Fibroblast of mammary gland (primary cell): ENCODE measurements around the gene POM121L12.

Experiments
- DNase-seq: peaks from one replicate; pipeline ENCODE4 v3.0.0-alpha.2; 2010; ENCODE audit warnings: low read depth
- H3K4me3 ChIP-seq: 2 replicates; pipeline ENCODE4 v1.5.1; 2011; ENCODE audit warnings: low read depth, mild to moderate bottlenecking, low read length, moderate library complexity; ENCODE audit not compliant: control insufficient read depth
- CTCF ChIP-seq: conservative IDR thresholded peaks from 2 replicates; pipeline ENCODE4 v1.5.1; 2011; ENCODE audit warnings: low read depth, low read length, inconsistent platforms; ENCODE audit not compliant: control insufficient read depth, insufficient read depth

Gene POM121L12

GRCh38 chr7:53003653-53004445 lies 31.6 kb upstream of the POM121L12 start:
- DNase-seq: no peak
- TF ChIP-seq CTCF: no peak
- no peak overlapping the region for H3K4me3 ChIP-seq

DNA sequence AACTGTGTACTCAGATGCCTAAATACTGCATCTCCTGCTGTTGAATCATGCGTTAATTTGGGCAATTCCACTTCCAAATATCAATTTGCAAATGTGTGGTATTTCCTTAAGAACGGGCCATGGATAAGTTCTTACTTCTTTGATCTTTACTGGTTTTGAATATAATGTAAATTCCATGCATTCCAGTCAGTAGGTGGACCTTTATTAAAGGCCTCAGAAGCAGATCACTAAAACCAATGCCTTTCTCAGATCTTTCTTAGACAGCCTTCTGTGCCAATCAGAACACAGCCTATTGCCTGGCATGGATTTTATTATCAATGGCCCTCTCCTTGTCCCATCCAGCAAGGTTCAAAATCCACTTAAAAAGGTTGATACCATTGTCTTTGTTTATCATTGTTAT lies 21.5 kb upstream of the POM121L12 start:
- no peak for TF ChIP-seq CTCF
- DNase-seq: no peak
- H3K4me3 ChIP-seq: no peak overlapping the region

- no peak for DNase-seq
- no peak overlapping the region for H3K4me3 ChIP-seq
- TF ChIP-seq CTCF: no peak
These were observed 20.0 kb upstream of the POM121L12 start for GRCh38 chr7:53015463-53015862.

DNA sequence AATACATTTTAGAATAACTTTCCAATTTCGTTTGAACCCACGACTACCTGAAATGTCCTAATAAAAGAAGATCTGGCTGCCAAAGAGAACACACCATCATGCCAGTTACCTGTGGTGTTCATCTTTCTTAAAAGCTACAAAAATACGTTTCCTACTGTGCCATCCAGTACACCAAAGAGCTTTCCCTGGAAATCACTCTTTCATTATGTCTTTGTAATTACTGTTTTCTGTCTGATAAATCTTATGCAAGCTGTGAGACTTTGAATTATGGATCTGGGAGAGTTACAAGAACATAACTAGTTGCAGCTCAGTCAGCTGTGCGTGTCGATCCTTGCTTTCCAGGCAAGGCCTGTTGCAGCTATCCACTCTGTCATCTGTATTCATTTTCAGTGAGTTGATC lies 12.5 kb upstream of the POM121L12 start:
- TF ChIP-seq CTCF: no peak
- DNase-seq: no peak
- no peak overlapping the region for H3K4me3 ChIP-seq

DNA sequence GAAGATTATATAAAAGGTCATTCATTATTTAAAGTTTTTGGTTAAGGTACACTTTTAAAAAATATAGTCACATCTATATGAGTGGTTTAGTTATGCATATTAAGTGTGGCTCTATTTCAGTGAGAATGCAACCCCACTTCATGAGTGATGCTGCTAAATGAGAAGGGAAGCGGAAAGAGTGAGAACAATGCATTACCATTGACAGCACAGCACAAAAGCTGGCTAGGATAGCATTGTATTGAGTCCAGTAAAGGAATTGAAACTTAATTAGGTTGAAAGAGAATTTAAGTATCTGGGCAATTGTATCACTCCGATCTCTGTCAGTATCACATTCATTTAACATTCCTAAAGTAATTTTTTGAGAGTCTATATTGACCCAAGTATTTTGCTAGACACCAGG lies 13.2 kb downstream of the POM121L12 start:
- TF ChIP-seq CTCF: no peak
- H3K4me3 ChIP-seq: no peak overlapping the region
- no peak for DNase-seq

GRCh38 chr7:53050433-53050832 lies 15.0 kb downstream of the POM121L12 start:
- H3K4me3 ChIP-seq: no peak overlapping the region
- no peak for TF ChIP-seq CTCF
- no peak for DNase-seq
